ENCODE data around the gene LBX1. TPM values are rescaled to one million over a fixed set of nuclear protein-coding genes. Genes with fewer than 3 reads are reported as not detected.

Gene LBX1
- total RNA-seq, 1 experiment from 2014 or later = 0.15 TPM

GRCh38 chr10:101225846-101226421, 3.3 kb downstream of the LBX1 start:
- in situ Hi-C loops (cut with HindIII; ENCODE audit: low pct_unique_long_range_greater_than_20kb, low sequenced_read_pairs) (no loop called here), intact Hi-C loops (cut with micrococcal nuclease; ENCODE audit: unreplicated experiment) (no loop called here)
- ChIA-PET CTCF (no interaction called here), POLR2A (no interaction called here)
- Histone ChIP-seq H3K4me1 (ENCODE audit: control insufficient read depth, insufficient read depth, low read length) (no peaks in the 10 kb centered on the region; the same call in none of the 2 replicates), H3K27me3 (ENCODE audit: control insufficient read depth, insufficient read depth, low read length) (peaks cover 24% of the 10 kb centered on the region; the same call in 1 of the 2 replicates), H3K36me3 (ENCODE audit: control insufficient read depth, insufficient read depth, low read length) (no peaks in the 10 kb centered on the region), H3K4me3 (ENCODE audit: low read depth in 2 of 2, low read length in 2 of 2) (no peak overlapping the region), H3K9me3 (ENCODE audit: control insufficient read depth, insufficient read depth, low read depth, low read length) (no peaks in the 10 kb centered on the region), H3K27ac (ENCODE audit: low read length) (no peak overlapping the region)
- DNase-seq (ENCODE audit: low read depth, low spot score) (no peak), ATAC-seq (no peak)
- no peak for TF ChIP-seq REST (IDR thresholded peaks at IDR 0.05; ENCODE audit: insufficient read depth in 1 of 2, low read depth in 2 of 2, low read length in 1 of 2)
- TF ChIP-seq SIN3A (IDR thresholded peaks at IDR 0.05; ENCODE audit: borderline replicate concordance, insufficient read depth, low read depth, low read length) = no peak
- TF ChIP-seq CTCF (IDR thresholded peaks at IDR 0.05) = no peak
- TF ChIP-seq TCF7L2 (IDR thresholded peaks at IDR 0.05; ENCODE audit: low read depth, low read length) = no peak
- TF ChIP-seq POLR2AphosphoS5 (IDR thresholded peaks at IDR 0.05; ENCODE audit: low read depth, low read length) = no peak
- BruUV-seq (replicated peaks) = no TSS peak

GRCh38 chr10:101224910-101225823, 4.1 kb downstream of the LBX1 start:
- in situ Hi-C loops (cut with HindIII; ENCODE audit: low pct_unique_long_range_greater_than_20kb, low sequenced_read_pairs) (no loop called here), intact Hi-C loops (cut with micrococcal nuclease; ENCODE audit: unreplicated experiment) (no loop called here)
- TF ChIP-seq TCF7L2 (IDR thresholded peaks at IDR 0.05; ENCODE audit: low read depth, low read length) (no peak), CTCF (IDR thresholded peaks at IDR 0.05) (no peak), POLR2AphosphoS5 (IDR thresholded peaks at IDR 0.05; ENCODE audit: low read depth, low read length) (no peak), REST (IDR thresholded peaks at IDR 0.05; ENCODE audit: insufficient read depth in 1 of 2, low read depth in 2 of 2, low read length in 1 of 2) (no peak), SIN3A (IDR thresholded peaks at IDR 0.05; ENCODE audit: borderline replicate concordance, insufficient read depth, low read depth, low read length) (no peak)
- no peaks in the 10 kb centered on the region for H3K36me3 ChIP-seq (ENCODE audit: control insufficient read depth, insufficient read depth, low read length)
- DNase-seq (ENCODE audit: low read depth, low spot score) (no peak), ATAC-seq (no peak)
- no peaks in the 10 kb centered on the region; the same call in none of the 2 replicates for H3K4me1 ChIP-seq (ENCODE audit: control insufficient read depth, insufficient read depth, low read length)
- peaks cover 24% of the 10 kb centered on the region; the same call in 1 of the 2 replicates for H3K27me3 ChIP-seq (ENCODE audit: control insufficient read depth, insufficient read depth, low read length)
- peak overlapping the region; percentile 35 to 46 for H3K4me3 ChIP-seq (ENCODE audit: low read depth in 2 of 2, low read length in 2 of 2)
- H3K27ac ChIP-seq (ENCODE audit: low read length) = no peak overlapping the region
- BruUV-seq (replicated peaks) = no TSS peak
- ChIA-PET CTCF (interaction anchor here (0.6 kb wide), 1 partner anchor 54 kb away, joined by 3 read pairs; no protein-coding TSS in a partner anchor), POLR2A (no interaction called here)
- H3K9me3 ChIP-seq (ENCODE audit: control insufficient read depth, insufficient read depth, low read depth, low read length) = no peaks in the 10 kb centered on the region
